HL-60 (cell line): ENCODE results near the gene CAV1.

Experiments
- DNase-seq, 2 experiments: peaks; one replicate each; pipeline ENCODE4 v3.0.0-alpha.2; 2010 to 2020; ENCODE audit warnings: low read depth in 1 of 2, low spot score in 1 of 2
- H3K27ac ChIP-seq: fragments of 250-450 bp; sonication (Bioruptor Pico); replicated peaks from 2 replicates; pipeline ENCODE4 v1.5.1; 2020; ENCODE audit warnings: mild to moderate bottlenecking, moderate library complexity
- H3K27me3 ChIP-seq: fragments of 250-450 bp; sonication (Bioruptor Pico); 2 replicates; pipeline ENCODE4 v1.5.1; 2021; ENCODE audit warnings: mild to moderate bottlenecking, moderate library complexity; ENCODE audit not compliant: insufficient read depth, poor library complexity, severe bottlenecking
- H3K4me3 ChIP-seq: replicated peaks from 2 replicates; pipeline ENCODE4 v1.5.1; 2011; ENCODE audit warnings: mild to moderate bottlenecking, control low read depth, low read length; ENCODE audit not compliant: insufficient read depth
- GABPA ChIP-seq: IDR thresholded peaks from 2 replicates; pipeline ENCODE4 v1.6.1; 2012; ENCODE audit warnings: low read depth
- POLR2AphosphoS5 ChIP-seq: IDR thresholded peaks from 2 replicates; pipeline ENCODE4 v1.6.1; 2012; ENCODE audit warnings: low read depth
- REST ChIP-seq: IDR thresholded peaks from 2 replicates; pipeline ENCODE4 v1.6.1; 2012; ENCODE audit warnings: low read depth; ENCODE audit not compliant: insufficient replicate concordance
- SPI1 ChIP-seq: IDR thresholded peaks from 2 replicates; pipeline ENCODE4 v1.6.1; 2012; ENCODE audit warnings: low read depth, mild to moderate bottlenecking, borderline replicate concordance
- TF ChIP-seq, protein P1 (sequence below): IDR thresholded peaks from one replicate; pipeline ENCODE4 v1.5.1; 2011; ENCODE audit warnings: low read length, control low read depth, inconsistent platforms; ENCODE audit not compliant: insufficient read depth

CAV1 gene

DNA sequence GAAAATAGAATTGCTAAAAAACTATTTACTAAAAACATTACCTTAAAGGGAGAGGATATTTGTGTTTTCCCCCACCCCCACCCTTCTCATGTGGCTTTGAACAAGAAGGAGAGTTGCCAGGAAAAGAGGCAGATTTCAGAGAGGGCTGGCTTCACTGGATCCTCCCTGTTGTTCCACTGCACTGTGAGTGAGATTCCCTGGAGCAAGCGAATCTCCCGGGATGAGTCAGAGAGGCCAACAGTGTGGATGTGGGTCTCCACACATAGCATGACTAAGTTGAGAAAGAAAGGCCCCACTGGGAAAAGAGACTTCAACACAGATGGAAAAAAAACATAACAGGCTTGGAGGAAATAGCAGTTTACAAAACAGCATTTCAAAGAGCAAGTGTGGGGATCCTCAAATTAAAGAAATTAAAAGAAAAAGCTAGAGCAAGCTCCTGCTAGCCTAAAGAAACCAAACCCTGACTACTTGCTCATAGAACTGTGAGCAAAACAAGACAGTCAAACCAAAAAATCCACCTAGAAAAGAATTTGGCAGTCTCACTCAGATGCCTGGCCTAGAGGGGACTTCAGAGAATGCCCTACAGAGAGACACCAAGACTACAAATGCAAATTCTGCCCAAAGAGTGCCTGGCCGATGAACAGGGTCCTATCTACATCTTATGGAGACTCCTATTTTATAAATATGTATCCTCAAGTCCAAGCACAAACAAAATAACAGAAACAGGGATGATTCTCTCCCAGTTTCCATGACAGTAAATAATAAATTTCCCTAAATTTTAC is 3.4 kb downstream of the CAV1 start:
- no peak for DNase-seq
- H3K27ac ChIP-seq = no peak overlapping the region
- peaks cover 40% of the 10 kb centered on the region for H3K27me3 ChIP-seq
- no peak for TF ChIP-seq GABPA
- no peak for TF ChIP-seq SPI1
- TF ChIP-seq, protein P1, sequence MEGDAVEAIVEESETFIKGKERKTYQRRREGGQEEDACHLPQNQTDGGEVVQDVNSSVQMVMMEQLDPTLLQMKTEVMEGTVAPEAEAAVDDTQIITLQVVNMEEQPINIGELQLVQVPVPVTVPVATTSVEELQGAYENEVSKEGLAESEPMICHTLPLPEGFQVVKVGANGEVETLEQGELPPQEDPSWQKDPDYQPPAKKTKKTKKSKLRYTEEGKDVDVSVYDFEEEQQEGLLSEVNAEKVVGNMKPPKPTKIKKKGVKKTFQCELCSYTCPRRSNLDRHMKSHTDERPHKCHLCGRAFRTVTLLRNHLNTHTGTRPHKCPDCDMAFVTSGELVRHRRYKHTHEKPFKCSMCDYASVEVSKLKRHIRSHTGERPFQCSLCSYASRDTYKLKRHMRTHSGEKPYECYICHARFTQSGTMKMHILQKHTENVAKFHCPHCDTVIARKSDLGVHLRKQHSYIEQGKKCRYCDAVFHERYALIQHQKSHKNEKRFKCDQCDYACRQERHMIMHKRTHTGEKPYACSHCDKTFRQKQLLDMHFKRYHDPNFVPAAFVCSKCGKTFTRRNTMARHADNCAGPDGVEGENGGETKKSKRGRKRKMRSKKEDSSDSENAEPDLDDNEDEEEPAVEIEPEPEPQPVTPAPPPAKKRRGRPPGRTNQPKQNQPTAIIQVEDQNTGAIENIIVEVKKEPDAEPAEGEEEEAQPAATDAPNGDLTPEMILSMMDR = no peak
- TF ChIP-seq REST = no peak
- TF ChIP-seq POLR2AphosphoS5 = no peak
- H3K4me3 ChIP-seq = no peak overlapping the region

DNA sequence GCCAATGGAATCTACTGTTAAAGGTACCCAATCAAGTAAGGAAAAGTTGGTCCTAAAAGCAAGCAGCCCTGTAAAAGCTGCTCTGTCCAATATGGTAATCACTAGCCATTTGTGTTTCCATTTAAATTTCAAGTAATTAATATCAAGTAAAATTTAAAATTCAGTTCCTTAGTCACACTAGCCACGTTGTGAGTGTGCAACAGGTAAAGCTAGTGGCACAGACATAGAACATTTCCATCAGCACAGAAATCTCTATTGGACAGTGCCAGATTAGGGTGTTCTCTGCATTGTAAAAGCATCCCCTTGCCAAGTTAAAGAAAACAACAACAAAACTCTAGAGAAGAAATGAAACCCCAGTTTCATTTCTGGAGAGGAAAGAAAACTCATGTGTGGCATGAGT is 4.4 kb downstream of the CAV1 start:
- Histone ChIP-seq H3K27ac (no peak overlapping the region), H3K27me3 (peaks cover 32% of the 10 kb centered on the region), H3K4me3 (no peak overlapping the region)
- DNase-seq = no peak
- TF ChIP-seq POLR2AphosphoS5 (no peak), GABPA (no peak), REST (no peak), SPI1 (no peak)
- TF ChIP-seq, protein P1 = no peak

DNA sequence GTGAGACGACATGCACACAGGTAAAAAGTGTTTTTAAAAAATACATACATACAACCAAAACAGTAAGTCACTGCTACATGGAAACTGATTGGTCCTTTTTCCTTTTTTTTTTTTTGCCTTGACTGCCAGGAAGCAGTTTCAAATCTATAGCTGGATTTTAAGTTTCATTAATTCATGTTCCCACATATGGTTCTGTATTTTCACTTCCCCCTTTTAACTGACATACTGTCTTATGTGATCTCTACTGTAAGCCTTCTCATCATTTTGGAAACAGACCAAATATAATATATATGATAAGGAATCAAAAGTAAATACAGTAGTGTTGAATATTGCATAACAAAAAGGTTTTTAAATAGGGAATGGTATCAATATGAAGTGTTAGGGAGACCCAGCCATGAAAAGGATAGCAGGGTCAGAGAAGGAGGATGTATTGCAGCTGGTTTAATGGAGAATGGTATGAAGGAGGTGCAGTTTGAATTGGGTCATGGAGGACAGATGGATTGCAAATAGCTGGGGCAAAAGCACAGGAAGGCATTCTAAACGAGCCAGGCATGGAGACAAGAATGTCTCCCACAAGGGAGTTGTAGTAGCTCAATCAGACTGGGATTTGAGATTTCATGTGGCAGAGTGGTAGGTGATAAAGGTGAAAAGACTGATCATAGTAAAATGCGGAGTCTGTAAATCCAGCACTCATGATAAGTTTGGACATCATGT is 5.4 kb downstream of the CAV1 start:
- no peak for DNase-seq
- Histone ChIP-seq H3K27me3 (peaks cover 24% of the 10 kb centered on the region), H3K4me3 (no peak overlapping the region), H3K27ac (no peak overlapping the region)
- TF ChIP-seq POLR2AphosphoS5 (no peak), REST (no peak), SPI1 (no peak), GABPA (no peak)
- TF ChIP-seq, protein P1 = no peak
